T-helper 2 cell (primary cell): ENCODE results near the gene MAG.

ENCODE experiments used
- DNase-seq, 5 experiments: peaks; one replicate each; pipeline versions ENCODE4 v3.0.0 to v3.0.0-alpha.2; 2012 to 2022

Gene MAG

DNA sequence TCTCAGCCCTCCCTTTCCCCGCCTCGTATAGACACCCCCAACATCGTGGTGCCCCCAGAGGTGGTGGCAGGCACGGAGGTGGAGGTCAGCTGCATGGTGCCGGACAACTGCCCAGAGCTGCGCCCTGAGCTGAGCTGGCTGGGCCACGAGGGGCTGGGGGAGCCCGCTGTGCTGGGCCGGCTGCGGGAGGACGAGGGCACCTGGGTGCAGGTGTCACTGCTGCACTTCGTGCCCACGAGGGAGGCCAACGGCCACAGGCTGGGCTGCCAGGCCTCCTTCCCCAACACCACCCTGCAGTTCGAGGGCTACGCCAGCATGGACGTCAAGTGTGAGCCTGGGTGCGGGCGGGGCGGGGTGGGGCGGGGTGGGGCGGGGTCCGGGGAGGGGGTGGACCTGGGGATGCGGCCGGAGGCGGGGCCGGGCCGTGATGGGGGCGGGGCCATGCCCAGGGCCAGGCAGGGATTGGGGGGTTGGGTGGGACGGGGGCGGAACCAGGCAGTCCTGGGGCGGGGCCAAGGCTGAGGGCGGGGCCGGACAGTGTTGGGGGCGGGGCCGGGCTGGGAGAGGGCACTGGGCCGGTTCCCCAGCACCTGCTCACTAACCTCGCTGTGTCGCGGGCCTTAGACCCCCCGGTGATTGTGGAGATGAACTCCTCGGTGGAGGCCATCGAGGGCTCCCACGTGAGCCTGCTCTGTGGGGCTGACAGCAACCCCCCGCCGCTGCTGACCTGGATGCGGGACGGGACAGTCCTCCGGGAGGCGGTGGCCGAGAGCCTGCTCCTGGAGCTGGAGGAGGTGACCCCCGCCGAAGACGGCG lies 7.8 kb downstream of the MAG start:
- no peak for DNase-seq

DNA sequence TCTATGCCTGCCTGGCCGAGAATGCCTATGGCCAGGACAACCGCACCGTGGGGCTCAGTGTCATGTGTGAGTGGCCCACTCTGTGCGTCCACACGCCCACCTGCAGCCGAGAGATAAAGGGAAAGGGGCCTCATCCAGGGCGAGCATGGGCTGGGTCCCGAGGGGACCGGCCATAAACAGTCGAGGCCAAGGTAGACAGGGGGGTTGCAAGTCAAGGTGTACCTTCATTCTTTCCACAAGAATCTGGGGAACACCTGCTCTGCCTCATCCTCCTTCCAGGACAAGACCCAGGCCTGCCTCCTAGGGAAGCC lies 8.3 kb downstream of the MAG start:
- no peak for DNase-seq

DNA sequence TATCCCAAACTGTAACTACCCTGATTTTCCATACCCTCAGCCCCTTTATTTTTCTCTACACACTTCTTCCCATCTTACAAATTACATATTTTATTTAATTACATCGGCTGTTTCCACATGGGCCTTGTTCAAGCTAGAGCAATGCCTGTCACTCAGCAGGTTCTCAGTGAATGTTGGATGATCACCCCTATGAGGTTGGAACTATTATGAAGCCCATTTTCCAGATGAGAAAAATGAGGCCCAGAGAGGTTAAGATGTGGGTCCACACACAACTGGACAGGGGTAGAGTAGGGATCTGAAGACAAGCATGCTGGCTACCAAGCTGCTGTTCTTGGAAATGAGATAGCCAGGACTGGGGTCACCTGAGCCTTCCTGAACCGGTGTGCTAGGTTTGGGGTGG lies 10.0 kb downstream of the MAG start:
- no peak for DNase-seq

DNA sequence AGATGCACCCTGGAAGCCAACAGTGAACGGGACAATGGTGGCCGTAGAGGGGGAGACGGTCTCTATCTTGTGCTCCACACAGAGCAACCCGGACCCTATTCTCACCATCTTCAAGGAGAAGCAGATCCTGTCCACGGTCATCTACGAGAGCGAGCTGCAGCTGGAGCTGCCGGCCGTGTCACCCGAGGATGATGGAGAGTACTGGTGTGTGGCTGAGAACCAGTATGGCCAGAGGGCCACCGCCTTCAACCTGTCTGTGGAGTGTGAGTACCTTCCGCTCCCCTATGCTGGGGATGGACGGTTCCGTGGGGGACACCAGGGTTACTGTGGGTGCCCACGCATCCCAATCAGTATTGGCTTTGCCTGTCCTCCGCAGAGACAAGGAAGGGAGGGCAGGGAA lies 10.5 kb downstream of the MAG start:
- no peak for DNase-seq

DNA sequence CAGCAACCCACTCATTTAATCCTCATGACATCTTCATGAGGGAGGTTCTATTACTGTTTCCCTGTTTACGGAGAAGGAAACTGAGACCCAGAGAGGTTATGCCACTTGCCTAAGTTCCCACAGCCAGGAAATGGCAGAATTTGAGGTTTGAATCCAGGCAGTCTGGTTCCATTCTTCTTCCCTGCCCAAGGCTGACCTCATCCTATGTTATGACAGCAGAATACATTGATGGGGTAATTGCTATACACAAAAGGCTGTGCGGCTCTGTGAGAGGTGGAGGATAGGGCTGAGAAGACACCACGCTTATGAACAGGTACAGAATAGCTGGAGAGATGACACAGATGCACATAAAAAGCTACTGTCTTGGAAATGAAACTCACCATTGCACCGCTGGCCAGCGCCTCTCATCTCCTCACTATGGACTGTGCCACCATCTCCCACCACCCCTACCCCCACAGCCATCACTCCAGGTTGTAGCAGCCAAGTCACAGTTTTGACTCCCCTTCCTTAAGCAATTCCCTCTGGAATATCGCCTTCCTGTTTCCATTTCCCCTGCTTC lies 11.5 kb downstream of the MAG start:
- no peak for DNase-seq

DNA sequence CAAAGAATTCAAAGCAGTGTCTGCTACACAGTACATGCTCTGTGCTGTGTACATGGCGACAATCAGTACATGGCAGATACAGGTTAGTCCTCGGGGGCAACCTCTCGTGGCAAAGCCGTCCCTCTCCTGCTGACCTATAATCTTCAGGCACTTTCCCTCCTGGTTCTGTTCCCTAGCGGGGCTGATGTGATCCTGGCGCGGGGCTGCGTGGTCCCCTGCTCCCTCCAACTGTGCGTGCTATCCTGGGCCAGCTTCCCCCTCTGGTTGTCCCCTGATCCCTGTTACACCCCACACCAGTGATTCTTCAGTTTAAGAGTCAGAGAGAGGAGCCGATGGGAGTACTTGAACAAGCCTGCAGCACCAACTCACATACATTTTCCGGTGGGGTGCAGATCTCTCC lies 12.1 kb downstream of the MAG start:
- DNase-seq, result no peak

DNA sequence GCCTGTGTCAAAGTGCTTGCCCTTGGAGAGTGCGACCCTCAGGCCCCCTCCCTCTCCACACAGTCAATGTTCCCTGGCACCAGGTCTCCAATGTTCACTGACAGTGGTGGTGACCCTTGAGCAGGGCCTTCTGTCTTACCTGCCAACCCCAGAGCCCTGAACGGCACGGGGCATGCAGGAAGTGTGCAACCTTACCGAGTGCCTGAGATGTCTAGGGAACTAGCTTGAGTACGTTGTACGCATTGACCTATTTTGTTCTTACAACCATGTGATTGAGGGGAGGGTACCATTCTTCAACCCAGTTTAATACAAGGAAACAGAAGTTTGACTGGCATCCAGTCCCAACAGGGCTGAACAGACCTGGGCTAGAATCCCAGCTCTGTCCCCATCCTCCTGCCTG lies 13.2 kb downstream of the MAG start:
- no peak for DNase-seq

DNA sequence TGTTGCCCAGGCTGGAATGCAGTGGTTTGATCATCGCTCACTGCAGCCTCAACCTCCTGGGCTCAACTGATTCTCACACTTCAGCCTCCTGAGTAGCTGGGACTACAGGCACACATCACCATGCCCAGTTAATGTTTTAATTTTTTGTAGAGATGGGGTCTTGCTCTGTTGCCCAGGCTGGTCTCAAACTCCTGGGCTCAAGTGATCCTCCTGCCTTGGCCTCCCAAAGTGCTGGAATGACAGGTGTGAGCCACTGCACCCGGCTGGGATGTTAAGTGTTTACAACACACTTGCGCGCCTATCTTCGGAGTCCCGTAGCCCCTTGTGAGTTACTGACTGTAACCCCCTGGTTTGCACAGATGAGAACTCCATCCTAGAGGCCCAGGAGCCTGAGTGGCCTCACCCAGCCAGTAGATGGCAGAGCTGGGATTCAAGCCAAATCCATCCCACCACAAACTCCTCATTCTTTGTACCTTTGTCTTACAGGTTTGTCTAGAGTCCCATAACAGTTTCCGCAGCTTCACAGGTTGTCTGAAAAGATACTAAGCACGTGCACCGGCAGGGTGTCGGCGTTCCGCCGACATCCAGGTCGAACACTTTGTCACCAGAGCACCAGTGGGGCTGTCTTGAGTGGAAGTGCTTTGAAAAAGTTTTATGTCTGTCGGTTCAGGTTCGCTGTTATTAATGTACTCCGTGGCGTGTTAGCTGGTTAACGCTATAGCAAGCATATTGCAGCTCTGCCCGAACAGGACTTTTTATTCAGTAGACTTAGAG lies 14.7 kb downstream of the MAG start:
- DNase-seq, result no peak

DNA sequence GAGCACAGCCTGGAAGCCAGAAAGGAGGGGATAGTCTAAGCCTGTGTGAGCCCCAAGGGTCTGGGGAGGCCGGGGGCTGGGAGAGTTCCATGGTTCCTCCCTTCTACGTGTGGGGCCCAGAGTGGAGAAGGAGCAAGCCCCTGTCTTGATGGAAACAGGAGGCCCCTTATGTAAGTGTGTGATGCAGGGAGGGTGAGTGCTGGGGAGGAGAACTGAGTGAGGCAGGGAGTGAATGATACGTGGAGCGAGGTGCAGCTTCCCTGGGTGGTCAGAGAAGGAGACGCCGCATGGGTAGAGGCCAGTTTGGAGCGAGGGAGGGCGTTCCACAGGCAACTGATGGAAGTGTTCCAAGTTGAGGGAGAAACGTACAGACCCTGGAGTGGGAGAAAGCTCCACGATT lies 16.0 kb downstream of the MAG start:
- no peak for DNase-seq

DNA sequence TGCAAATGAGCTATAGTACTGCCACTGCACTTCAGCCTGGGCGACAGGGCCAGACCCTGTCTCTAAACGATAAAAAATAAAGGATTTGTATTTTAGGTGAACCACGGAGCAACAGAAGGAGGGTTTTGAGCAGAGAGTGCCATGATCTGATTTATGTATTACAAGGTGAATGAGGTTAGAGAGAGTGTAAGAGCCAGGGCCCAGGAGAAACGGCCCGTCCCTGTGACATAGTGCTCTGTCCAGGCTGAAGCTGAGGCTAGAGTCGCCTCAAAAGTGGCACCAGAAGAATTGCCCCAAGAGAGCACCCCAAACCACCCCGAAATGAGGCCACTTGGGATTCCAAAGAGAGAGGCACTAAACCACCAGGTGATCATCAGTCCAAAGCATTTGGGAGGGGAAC lies 16.9 kb downstream of the MAG start:
- DNase-seq, result no peak

DNA sequence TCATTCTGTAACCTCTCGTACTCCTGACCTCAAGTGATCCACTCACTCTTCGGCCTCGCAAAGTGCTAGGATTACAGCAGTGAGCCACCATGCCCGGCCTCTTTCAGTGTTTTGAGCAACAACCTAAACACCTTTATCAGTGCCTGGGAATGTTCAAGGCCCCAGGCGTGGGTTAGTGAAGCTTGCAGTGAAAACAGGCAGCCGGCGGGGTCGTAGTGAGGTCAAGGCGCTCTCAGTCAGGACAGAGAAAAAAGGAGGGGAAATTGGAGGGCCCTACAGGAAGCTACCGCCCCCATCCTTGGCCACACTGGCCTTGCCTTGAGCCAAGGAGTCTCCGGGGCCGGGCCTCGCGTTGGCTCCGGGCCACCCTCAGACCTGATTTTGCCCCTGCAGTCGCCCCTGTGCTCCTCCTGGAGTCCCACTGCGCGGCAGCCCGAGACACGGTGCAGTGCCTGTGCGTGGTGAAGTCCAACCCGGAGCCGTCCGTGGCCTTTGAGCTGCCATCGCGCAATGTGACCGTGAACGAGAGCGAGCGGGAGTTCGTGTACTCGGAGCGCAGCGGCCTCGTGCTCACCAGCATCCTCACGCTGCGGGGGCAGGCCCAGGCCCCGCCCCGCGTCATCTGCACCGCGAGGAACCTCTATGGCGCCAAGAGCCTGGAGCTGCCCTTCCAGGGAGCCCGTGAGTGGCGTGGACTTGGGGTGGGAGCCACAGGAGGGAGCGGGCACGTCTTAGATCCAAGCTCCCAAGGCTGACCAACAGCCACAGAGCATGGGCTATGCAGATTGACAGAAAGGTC lies 17.7 kb downstream of the MAG start:
- DNase-seq, result no peak

DNA sequence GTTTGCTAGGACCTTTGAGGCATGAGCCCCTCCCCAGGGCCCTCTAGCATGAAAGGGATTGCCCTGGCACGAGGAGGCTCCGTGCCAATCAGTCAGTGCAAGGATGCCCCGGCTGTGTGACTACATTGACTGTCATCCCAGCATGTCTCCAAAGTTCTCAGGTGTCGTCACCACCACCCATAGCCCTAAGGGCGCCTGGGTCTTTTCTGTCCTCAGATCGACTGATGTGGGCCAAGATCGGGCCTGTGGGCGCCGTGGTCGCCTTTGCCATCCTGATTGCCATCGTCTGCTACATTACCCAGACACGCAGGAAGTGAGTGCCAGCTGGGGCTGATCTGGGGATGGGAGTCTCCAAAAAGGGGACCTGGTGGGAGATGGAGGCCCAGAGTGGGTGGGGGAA lies 18.4 kb downstream of the MAG start:
- DNase-seq, result peak in 1 of 5 experiments; percentile 33

DNA sequence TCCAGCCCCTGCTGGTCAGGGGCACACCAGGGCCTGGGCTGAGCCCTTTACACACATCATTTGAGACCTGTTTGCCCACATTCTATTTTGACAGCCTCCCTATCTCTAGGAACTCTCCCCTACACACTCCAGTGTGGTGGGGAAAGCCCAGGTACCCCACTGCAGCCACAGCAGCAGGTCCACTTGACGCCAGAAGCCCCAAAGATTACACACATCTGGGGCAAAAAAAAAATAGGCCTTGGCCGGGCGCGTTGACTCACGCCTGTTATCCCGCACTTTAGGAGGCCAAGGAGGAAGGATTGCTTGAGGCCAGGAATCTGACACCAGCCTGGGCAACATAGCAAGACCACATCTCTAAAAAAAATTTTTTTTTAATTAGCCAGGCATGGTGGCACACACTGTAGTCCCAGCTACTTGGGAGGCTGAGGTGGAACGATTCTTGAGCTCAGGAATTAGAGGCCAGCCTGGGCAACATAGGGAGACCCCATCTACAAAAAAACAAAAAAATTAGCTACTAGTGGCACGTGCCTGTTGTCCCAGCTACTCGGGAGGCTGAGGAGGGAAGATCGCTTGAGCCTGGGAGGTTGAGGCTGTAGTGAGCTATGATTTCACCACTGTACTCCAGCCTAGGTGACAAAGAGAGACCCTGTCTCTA lies 19.0 kb downstream of the MAG start:
- DNase-seq, result no peak

DNA sequence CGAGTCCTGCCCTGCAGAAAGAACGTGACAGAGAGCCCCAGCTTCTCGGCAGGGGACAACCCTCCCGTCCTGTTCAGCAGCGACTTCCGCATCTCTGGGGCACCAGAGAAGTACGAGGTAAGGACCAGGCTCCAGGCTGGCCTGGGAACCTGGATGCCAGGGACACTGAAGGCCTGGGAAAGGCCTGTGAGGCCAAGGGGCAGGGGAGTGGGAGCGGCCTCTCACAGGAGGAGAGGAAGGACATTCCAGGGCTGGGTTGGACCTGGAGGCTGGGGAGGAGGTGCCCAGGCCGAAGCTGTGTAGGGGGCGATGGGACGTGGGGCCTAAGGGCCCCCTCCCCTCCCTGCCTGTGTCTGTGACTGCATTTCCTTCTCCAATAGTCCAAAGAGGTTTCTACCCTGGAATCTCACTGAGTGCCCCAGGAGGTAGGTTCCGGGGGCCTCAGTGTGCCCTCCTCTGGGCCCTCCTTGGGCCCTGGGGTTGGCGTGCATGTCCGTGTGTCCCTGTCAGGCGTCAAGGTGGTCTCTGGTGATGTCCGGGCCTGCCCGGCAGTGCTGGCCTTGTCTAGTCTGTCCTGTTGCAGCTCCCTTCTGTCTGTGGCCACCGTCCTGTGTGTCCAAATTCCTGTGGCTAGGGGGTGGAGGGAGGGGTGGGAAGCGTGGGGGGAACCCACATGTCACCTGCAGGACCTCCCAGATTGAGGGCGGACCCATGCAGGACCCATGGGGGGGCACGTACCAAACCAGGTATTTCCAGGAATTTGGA lies 20.1 kb downstream of the MAG start:
- no peak for DNase-seq

DNA sequence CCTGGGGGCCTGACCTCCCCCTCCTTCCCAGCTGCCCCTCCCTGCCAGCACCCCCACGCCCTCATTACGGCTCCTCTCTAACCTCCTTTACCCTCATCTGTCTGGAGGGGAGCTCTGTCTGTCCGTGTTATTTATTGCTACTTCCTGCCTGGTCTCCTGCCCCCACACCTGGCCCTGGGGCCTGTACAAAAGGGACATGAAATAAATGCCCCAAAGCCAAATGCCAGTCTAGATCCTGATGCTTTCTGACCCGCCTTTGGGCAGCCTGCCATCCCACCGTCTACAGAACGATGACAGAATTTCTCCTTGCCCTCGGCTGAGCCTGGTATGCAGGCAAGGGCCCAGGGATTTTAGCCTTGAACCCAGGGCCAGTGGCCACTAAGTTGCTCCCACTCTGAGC lies 21.6 kb downstream of the MAG start:
- DNase-seq, result no peak

DNA sequence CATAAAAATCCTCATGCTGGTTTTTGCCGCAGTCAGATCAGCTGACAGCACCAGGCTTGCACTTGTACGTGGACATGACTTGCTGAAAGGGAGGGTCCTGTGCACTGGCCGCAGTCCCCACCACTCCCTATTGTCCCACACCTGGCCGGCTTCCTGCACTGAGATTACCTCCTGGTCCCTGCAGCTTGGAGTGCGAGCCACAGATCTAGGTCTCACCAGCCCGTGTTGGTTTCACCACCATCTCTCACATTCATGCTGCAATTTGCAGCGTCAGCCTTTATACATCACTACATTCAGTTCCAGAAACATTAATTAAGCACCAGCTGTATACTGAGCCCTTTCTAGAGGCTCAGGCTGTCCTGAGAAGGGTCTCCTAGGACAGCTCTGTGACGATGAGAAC lies 22.1 kb downstream of the MAG start:
- no peak for DNase-seq

DNA sequence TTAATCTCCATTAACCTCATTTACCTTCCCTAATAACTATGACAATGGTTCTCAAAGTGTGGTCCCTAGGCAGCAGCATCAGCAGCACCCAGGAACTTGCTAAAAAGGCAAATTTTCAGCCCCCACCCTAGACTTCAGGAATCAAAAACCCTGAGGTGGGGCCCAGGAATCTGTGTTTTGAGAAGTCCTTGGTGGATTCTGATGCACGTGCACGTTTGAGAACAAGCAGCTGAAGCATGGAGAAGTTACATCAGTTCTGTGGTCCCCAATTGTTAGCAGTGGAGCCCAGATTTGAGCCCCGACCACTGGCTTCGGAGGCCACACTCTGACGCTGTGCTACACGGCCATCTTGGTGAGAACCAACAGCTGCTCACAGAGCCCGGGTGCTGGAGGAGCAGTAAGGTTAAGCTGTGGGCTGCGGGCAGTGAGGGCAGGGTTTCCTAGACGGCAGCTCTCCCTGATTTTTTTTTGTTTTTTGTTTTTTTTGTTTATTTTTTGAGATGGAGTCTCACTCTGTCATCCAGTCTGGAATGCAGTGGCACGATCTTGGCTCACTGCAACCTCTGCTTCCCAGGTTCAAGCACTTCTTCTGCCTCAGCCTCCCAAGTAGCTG lies 23.0 kb downstream of the MAG start:
- no peak for DNase-seq

DNA sequence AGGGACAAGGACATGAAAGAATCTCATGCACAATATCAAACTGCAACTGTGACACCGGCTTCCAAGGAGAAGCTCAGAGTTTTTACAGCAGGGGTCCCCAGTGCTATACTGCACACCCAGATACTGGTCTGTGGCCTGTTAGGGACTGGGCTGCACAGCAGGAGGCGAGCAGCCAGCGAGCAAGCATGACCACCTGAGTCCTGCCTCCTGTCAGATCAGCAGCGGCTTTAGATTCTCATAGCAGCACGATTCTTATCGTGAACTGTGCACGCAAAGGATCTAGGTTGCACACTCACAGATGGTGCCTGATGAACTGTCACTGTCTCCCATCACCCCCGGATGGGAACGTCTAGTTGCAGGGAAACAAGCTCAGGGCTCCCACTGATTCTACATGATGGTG lies 23.9 kb downstream of the MAG start:
- DNase-seq, result no peak

DNA sequence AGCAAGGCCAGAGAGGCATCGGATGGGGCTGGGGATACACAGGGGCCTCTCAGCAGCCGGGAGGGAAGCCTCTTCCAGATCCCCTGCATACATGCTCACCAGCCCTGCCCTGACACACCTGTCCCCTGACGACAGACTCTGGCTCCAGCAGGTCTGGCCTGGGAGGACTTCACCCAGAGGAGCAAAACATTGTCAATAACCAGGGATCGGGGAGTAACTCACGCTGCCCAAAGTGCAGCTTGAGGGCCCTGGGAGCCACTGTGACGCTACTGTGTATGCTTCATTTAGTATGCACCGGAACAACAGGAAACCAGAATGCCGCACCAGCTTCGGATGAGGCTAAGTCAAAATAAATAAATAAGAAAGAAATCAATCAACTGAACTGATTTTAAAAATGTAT lies 24.6 kb downstream of the MAG start:
- DNase-seq, result no peak

DNA sequence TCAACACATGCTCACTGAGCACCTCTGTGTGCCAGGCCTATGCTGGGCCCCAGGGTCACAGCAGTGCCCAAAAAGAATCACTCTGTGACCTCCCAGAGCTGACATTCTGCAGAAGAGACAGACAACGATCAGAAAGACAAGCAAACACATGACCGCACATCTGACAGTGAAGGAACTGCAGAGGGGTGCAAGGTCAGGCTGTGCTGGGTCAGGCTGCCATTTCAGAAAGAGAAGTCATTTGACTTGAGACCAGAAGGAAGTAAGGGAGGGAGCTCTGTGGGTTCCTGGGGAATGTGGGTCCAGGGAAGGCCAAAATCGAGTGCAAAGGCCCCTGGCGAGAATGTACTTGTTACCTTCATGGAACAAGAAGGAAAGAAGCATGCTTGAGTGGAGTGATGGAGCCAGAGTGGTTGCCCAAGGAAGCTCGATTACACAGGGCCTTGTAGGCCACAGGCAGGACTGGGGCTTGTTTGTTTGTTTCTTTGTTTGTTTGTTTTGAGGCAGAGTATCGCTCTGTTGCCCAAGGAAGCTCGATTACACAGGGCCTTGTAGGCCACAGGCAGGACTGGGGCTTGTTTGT lies 25.6 kb downstream of the MAG start:
- no peak for DNase-seq
